ENCODE measurements around the gene ARMH3. TPM values are rescaled to one million over a fixed set of nuclear protein-coding genes. Genes with fewer than 3 reads are reported as not detected.

The ARMH3 gene
- total RNA-seq, 3 donors from 2014 or later, result 18.4 to 27.4 (median 22.4) TPM

DNA sequence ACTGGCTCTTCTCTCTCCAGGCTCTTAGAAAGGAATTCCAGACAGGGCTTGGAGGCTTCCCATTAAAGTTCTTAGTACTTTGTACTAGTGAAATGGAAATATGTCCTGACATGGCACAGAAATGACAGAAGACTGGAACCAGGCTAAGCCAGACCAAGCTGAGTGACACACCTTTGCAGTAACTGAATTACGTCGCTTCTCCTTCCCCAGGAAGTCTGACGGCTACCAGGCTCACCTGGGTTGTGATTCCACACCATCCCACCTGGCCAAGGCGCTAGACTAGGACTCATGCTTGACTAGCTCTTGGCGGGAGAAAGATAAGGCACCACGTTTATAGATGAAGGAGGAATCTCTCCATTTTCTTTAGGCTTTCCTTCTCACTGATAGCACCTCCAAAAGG lies 161.7 kb downstream of the ARMH3 start:
- intact Hi-C loops (cut with DNase I; ENCODE audit: low total_unique reads), result no loop called here
- Histone ChIP-seq H3K27ac (no peak overlapping the region), H3K27me3 (no peaks in the 10 kb centered on the region), H3K36me3 (no peaks in the 10 kb centered on the region), H3K9me3 (no peaks in the 10 kb centered on the region), H3K4me1 (no peaks in the 10 kb centered on the region), H3K4me3 (no peak overlapping the region)
- TF ChIP-seq POLR2AphosphoS5 (IDR thresholded peaks at IDR 0.05) (no peak), POLR2A (IDR thresholded peaks at IDR 0.05) (no peak)
- TF ChIP-seq, protein P1, sequence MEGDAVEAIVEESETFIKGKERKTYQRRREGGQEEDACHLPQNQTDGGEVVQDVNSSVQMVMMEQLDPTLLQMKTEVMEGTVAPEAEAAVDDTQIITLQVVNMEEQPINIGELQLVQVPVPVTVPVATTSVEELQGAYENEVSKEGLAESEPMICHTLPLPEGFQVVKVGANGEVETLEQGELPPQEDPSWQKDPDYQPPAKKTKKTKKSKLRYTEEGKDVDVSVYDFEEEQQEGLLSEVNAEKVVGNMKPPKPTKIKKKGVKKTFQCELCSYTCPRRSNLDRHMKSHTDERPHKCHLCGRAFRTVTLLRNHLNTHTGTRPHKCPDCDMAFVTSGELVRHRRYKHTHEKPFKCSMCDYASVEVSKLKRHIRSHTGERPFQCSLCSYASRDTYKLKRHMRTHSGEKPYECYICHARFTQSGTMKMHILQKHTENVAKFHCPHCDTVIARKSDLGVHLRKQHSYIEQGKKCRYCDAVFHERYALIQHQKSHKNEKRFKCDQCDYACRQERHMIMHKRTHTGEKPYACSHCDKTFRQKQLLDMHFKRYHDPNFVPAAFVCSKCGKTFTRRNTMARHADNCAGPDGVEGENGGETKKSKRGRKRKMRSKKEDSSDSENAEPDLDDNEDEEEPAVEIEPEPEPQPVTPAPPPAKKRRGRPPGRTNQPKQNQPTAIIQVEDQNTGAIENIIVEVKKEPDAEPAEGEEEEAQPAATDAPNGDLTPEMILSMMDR (IDR thresholded peaks at IDR 0.05), result no peak
- no peak for DNase-seq (ENCODE audit: low spot score in 2 of 2)

DNA sequence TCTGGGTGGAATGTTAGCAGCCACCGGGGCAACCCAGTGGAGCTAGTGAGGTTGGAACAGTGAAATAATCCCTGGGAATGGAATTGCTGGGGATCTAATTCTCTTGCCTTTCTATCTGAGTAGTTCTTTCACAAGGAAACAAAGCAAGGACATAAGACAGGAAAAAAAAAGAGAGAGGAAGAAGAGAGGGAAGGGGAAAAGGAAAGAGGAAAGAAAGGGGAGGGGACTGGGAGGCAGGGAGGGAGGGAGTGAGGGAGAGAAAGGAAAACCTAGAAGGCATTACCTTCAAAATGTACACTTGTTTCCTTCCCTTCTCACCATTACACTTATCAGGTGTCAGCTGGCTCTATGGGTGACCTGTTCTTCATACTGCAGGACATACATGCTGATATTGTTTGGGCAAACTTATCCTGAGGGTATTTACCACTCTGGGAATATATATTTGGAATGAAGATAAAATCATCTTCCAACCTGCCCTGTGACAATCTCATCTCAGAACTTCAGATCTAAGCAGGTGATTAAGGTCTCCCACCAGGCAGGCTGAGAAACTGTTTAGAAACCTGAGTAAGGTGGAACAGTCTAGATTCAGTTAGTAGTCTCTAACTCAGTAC lies 162.4 kb downstream of the ARMH3 start:
- DNase-seq (ENCODE audit: low spot score in 2 of 2), result no peak
- Histone ChIP-seq H3K36me3 (no peaks in the 10 kb centered on the region), H3K4me3 (no peak overlapping the region), H3K4me1 (no peaks in the 10 kb centered on the region), H3K27ac (no peak overlapping the region), H3K9me3 (no peaks in the 10 kb centered on the region), H3K27me3 (no peaks in the 10 kb centered on the region)
- intact Hi-C loops (cut with DNase I; ENCODE audit: low total_unique reads), result no loop called here
- TF ChIP-seq POLR2A (IDR thresholded peaks at IDR 0.05), result no peak
- no peak for TF ChIP-seq POLR2AphosphoS5 (IDR thresholded peaks at IDR 0.05)
- TF ChIP-seq, protein P1 (IDR thresholded peaks at IDR 0.05), result no peak

DNA sequence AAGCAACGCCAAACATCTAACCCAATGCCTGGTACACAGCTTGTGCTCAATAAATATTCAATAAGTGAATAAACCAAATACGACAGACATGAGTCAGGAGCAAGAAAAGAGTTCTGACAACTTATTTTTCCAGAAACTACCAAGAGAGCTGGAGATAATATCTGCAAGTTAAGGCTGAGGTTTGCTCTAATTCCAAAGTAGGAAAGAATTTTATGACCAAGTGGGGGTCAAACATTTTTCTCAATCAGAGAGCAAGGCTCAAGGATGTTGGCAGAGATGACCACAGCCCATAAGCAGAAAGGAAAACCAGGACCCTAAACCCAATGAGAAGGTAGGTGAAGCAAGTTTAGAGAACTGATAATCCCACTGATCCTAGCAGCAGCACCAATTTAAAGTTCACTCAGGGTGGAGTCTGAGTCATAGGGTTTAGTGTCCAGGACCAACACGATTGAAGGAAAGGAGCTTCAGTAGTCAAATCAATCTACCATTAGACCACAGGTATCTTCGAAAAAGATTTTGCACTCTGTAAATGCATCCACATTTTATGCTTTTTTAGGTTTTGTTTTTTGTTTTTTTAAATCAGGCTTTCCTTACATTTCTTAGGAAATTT lies 163.1 kb downstream of the ARMH3 start:
- Histone ChIP-seq H3K9me3 (no peaks in the 10 kb centered on the region), H3K4me3 (no peak overlapping the region), H3K27me3 (no peaks in the 10 kb centered on the region), H3K4me1 (no peaks in the 10 kb centered on the region), H3K36me3 (no peaks in the 10 kb centered on the region), H3K27ac (no peak overlapping the region)
- intact Hi-C loops (cut with DNase I; ENCODE audit: low total_unique reads), result no loop called here
- DNase-seq (ENCODE audit: low spot score in 2 of 2), result no peak
- TF ChIP-seq POLR2AphosphoS5 (IDR thresholded peaks at IDR 0.05), result no peak
- TF ChIP-seq, protein P1 (IDR thresholded peaks at IDR 0.05), result no peak
- TF ChIP-seq POLR2A (IDR thresholded peaks at IDR 0.05), result no peak

DNA sequence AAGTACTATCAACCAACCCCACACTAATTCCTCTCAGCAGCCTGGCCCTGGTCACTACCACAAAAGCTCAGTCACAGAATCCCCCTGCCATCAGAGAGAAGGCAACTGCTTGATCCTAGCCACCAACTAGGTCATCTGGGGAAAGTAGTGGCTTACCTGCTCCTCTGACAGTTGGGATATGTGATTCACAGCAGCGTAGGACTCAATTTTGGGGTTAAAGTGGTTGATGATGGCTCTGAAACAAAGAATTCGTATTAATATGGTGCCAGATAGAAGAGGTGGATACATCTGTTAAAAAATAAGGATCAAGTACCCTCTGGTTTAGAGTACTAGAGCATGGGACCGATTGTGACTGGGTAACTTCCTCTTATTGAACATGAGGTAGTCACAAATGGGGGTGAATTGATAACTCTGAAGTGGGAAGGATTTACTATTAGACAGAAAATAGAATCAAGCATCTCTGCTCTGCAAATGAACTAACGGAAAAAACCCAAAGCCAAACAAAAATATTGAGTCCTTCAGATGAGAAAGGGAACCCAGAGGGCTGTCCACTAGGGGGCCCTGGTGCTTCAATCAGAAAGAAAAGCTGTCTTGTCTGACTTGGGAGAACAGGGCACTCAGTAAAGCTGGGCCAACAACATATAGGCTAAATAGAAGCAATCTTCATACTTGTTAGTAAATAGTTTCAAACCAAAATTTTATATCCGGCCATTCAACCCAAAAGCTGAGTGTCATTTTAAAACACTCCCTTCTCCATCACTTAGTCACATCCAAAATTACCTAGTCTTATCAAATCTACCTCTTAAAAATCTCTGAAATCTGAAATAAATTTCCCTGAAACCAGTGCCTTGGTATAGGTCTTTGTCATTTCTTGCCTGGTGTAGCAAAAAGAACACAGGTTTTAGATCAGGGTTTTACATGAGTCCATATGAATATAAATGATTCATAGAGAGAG lies 166.4 kb downstream of the ARMH3 start:
- H3K27ac ChIP-seq, result no peak overlapping the region
- H3K4me3 ChIP-seq, result no peak overlapping the region
- H3K4me1 ChIP-seq, result no peaks in the 10 kb centered on the region
- intact Hi-C loops (cut with DNase I; ENCODE audit: low total_unique reads), result no loop called here
- H3K9me3 ChIP-seq, result no peaks in the 10 kb centered on the region
- TF ChIP-seq POLR2A (IDR thresholded peaks at IDR 0.05), result no peak
- TF ChIP-seq, protein P1 (IDR thresholded peaks at IDR 0.05), result peak; percentile 39 to 44 (median 40)
- no peaks in the 10 kb centered on the region for H3K27me3 ChIP-seq
- peak in 1 of 2 donors; percentile 57 for DNase-seq (ENCODE audit: low spot score in 2 of 2)
- H3K36me3 ChIP-seq, result no peaks in the 10 kb centered on the region

Data from breast epithelium (tissue), 4 donors.